Activated T-cell treated with anti-CD3 and anti-CD28 coated beads, Interleukin-2, amount 50 U/mL, for 24 hours (primary cell): ENCODE measurements around the gene RAB17.

Experiments
- DNase-seq: peaks from one replicate; pipeline ENCODE4 v3.0.0-alpha.2; 2020
- H3K27ac Mint-ChIP-seq: 2 replicates; pipeline ENCODE4 v1.8.0; 2020; ENCODE audit warnings: mild to moderate bottlenecking, mixed read lengths
- H3K27me3 Mint-ChIP-seq: 2 replicates; pipeline ENCODE4 v1.8.0; 2020; ENCODE audit warnings: mixed read lengths
- H3K36me3 Mint-ChIP-seq: 2 replicates; pipeline ENCODE4 v1.8.0; 2020; ENCODE audit warnings: low read depth, mixed read lengths
- H3K4me1 Mint-ChIP-seq: 2 replicates; pipeline ENCODE4 v1.8.0; 2020; ENCODE audit warnings: low read depth, mixed read lengths
- H3K4me3 Mint-ChIP-seq: 2 replicates; pipeline ENCODE4 v1.8.0; 2020; ENCODE audit warnings: mild to moderate bottlenecking, moderate library complexity, mixed read lengths
- H3K9me3 Mint-ChIP-seq: 2 replicates; pipeline ENCODE4 v1.8.0; 2020; ENCODE audit warnings: mixed read lengths

RAB17 gene

DNA sequence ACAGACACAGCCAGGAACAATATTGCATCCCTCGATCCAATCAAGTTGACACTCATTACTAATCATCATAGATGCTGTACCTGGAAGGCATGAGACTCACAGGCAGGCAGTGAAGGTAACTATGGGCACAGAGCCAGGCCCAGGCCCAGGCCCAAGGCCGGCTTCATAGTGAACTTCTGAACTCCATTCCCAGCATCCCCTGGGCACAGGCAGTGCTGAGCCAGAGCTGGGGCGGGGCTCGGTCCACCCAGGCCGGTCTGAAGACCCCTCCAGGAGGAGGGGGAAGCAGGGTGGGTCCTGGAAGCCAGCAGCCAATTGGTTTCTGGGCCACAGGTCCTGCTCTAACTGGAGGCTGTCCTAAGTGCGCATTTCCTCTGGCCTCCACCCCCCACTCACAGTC is 65.9 kb downstream of the RAB17 start:
- Mint-ChIP-seq H3K27me3 (no peaks in the 10 kb centered on the region), H3K36me3 (no peaks in the 10 kb centered on the region), H3K4me3 (no peak overlapping the region), H3K4me1 (no peaks in the 10 kb centered on the region), H3K9me3 (no peaks in the 10 kb centered on the region), H3K27ac (no peak overlapping the region)
- DNase-seq = no peak
